ENCODE data around the gene PTPRG.
"Not testable (repeated sequence)": the region's sequence is repeated elsewhere in the genome, so short reads cannot be mapped to it uniquely, and the experiment has no call there.

Gene PTPRG

DNA sequence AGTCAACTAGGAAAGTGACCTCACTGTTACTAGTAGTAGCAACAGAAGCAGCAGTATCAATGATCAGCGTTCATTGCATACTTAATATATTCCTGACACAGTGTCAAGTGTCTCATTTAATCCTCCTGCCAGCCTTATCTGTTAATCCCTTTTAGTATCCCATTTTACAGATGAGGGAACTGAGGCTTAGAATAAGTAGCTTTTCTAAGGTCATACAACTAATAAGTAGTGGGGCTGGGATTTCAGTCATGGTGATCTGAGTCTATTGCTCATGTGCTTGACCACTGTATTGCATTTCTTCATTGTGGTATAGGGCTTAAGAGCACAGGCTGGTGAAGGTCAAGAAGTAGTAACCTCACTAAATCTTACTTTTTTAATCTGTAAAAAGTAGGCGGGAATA, 233.6 kb downstream of the PTPRG start:
- DNase-seq (ENCODE audit: low read depth, low spot score) = no peak

DNA sequence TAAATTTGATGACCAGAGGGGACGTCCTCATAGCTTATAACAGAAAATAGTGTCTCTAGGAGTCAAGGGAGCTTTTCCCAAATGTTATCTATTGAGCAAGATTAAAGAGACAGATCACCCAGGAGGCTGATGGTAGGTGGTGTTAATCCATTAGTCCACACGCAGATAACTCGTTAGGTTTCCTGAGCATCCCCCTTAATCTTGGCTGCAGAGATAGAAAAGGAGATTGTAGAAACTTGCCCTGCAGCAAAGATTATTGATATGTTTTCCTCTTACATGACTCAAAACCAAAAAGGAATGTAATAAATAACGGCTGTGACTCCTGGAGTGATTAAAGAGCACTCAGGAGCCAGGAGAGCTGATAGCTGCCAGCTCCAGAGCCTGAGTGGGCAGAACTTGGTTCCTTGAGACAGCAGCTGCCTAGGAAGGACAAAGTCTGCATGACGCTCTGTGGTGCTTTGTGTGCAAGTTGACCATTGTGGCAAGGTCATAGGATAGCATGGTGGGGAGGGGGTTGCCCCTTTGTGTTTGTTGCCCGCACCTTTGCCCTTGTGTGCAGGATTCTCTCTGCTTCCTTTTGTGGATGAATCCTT, 234.8 kb downstream of the PTPRG start:
- DNase-seq (ENCODE audit: low read depth, low spot score) = no peak

DNA sequence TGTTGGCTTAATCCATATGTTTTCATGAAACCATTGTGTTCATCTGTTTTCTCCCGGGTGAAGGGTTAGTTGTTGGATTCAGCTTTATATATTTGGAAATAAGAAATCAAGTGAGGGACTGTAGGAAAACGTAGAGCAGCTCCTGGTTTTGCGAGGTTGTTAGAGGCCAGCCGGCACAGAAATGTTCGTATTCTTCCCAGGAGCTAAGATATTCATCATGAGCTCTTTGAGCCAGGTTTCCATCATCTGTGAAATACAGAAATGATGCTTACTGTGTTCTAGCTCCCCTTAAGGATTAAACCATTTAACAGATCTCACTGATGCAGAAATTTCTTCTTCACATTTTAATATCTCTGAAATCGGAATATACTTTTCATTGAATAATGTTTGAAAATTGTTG, 235.5 kb downstream of the PTPRG start:
- no peak for DNase-seq (ENCODE audit: low read depth, low spot score)

DNA sequence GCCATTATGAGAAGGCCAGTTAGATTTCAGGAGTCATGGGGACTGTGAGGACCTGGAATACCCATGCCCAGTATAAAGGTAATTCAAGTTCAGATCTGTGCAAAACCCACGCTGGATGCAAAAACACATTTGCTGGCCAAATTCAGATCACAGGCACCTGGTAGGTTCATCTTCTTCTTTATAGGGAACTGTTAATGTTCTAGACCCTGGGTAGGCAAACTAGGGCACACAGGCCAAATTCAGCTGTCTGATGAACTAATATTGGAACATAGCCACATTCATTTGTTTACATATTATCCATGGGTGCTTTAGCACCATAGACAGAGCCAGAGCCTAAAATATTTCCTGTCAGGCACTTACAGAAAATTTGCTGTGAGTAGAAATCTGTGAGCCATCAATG, 241.4 kb downstream of the PTPRG start:
- no peak for DNase-seq (ENCODE audit: low read depth, low spot score)

DNA sequence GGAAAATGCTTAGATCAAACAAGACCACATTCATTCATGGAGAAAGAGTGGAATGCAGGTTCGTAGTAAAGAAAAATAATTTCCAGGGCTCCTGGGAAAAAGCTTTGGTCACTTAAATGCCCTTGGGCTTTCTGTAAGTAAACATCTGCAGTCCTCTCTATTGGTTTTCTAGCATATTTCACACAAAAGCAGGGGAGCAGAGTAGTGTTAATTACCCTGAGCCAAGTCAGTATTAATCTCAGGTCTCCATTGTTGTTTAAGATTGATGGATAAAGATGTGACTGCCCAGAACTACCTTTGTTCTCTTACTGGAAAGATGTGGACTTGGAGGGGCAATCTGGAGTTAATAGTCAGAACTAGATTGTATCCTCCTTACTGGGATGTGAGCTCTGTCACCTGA, 242.6 kb downstream of the PTPRG start:
- no peak for DNase-seq (ENCODE audit: low read depth, low spot score)

DNA sequence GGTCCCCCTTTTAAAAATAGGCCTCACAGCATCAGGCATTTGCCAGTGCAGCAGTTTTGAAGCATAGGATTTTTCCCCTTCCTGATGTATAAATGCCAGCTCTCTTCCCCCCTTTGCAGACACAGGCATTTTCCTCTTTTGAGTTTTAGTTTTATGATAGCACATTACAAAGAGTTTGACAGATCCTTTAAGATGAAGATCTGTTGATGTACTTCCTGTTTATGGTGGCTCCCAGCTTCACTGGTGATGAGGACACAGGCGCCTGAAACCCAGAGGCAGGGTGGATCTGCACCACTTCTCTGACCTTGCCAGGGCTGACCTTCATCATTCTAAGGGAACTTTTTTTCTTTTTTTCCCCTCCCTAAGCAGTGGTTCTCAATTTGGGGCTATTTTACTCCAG, 243.4 kb downstream of the PTPRG start:
- no peak for DNase-seq (ENCODE audit: low read depth, low spot score)

DNA sequence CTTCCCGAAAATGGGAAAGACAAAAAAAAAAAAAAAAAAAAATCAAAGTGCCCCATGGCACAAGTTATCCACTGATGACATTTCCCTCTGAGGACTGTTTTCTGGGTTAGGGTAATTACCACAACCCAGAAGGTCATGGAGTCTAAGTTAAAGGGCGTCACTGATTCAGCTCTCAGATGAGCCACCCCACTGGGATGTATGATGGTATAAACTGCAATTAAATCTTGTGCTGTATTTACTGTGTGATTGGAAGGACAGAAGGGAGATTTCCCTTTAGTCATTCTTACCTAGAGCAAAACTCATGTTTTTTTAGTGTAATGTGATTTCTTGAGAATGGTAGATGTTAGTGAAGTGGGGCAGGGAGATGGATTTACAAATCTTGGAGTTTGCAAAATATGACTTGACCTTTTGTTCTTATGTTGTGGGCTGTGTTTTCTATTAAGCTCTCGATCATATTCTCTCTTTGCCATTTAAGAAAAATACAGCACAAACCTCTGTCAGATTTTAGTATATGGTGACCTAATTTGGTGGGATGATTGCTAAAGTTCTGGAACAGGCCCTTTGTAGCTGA, 244.2 kb downstream of the PTPRG start:
- DNase-seq (ENCODE audit: low read depth, low spot score) = no peak

DNA sequence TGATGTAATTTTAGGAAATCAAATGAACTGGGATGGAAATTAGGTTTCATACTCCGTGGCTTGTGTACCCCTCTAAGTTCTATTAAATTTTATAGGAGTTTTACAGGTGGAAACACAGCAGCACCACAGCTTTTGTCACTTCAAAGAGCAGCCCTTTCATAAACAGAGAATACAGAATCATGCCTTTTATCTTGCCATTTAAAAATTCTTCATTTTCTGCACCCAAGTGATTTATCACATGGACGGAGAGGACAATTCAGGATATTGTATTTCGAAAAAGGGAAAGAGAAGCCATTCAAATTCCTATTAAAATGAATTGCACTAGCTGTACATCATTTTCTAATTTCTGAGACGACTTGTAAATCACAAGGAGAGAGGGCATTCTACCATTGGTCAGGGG, 245.4 kb downstream of the PTPRG start:
- no peak for DNase-seq (ENCODE audit: low read depth, low spot score)

DNA sequence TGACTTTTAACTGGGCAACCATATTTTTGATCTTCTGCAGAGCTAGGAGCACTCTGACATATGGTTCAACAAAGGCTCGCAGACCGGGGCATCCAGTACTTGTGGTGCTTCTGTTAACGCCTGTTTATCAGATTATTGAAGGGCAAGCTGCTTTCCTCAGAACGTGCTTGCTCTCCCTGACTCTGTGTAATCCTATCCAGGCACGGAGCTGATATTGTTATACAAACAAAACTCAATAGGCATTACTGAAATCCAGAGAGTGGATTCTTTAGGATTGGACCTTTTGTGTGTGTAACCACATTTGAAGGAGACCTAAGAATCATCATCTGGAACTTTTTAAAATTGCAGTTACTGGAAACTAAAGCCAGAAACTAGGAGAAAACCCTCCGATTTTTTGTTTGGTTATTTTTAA, 246.5 kb downstream of the PTPRG start:
- DNase-seq (ENCODE audit: low read depth, low spot score) = no peak

DNA sequence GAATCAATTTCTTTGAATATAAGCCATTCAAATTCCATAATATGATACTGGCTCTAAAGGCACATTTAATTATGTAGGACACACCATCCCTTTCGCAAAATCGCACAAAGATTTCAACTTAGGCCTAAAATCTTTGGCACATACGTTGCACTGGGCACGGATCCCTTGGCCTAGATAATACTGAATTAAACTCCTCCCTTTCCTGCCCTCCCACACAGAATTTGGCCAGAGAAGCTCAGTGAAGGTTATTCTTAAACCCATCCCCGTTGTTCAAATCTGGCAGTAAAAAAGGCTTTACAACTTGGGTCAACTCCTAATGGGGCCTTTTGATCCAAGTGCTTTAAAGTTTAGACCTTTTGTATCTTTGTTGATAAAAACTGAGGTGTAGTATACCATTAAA, 247.2 kb downstream of the PTPRG start:
- DNase-seq (ENCODE audit: low read depth, low spot score) = no peak

DNA sequence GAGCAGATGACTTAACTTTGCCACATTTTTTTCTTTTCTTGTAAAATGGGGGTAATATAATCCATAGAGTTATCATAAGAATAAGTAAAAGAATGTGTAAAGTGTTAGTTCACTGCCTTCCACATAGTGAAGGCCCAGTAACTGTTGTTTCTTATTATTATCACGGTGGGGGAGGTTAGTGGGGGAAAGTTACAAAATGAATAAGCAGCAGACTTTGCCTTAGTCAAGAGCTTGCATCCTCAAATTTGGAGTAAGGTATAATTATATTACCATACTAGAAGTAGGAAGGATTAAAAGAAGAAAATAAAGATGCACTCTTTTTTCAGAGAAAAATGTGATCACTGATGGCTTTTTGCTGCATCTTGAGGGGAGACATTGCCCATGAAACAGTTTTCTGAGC, 247.6 kb downstream of the PTPRG start:
- no peak for DNase-seq (ENCODE audit: low read depth, low spot score)

DNA sequence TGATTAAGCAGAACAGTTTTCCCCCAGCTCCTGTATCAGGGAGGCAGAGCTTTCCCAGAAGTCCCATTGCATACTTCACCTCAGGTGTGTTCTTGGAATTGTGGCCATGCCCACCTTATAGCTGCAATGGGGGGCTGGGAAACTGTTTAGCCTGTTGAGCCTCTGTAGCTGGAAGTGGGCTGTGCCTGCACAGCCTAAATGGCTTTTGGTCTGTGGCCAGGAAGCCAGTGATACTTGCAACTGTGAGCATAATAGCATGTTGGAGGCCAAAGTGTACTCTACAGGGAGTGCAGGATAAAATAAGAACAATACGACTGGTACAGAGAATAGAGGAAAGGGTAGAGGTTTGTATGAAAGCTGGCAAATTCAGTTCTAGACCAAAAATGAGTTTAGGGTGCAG, 248.5 kb downstream of the PTPRG start:
- DNase-seq (ENCODE audit: low read depth, low spot score) = no peak

DNA sequence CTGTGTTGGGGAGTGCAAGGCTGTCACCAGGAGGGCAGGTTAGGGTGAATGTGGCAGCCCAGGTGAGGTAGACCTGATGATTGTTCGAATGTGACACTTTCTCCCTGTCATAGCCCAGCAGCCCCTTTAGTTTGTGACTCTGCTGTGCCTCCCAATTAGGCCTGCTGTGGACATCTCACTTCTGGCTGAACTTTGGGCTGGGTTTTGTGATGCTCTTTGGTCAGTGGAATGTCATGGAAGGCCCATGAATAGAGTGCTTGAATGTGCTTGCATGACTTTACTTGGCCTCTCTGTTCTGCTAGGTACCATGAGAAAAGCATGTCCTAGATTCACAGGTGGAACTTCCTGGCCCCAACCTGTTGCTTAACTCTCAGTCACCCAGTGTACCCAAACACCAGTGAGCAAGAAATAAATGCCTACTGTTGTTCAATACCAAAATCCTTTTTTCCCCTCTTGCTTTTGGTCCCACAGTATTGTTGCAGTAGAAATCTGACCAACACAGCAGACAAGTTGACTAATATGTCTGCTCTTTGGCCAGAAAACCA, 249.7 kb downstream of the PTPRG start:
- no peak for DNase-seq (ENCODE audit: low read depth, low spot score)

DNA sequence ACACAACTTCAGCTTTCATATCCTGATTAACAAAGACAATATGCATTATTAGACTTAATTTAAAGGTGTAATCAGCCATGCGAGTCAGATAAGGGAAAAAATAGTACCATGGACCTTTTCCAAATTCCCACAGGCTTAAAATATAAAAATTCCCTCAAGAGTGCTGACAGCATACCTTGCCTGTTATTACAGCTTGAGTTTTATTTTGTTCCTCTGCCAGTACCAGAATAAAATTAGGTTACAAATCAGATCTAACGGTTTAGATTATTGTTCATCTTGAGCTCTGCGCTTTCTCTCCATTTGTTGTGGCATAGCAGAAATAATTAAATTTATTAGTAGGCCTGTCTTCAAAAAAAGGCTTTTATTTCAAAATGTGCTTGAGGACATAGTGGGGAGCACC, 250.3 kb downstream of the PTPRG start:
- no peak for DNase-seq (ENCODE audit: low read depth, low spot score)

DNA sequence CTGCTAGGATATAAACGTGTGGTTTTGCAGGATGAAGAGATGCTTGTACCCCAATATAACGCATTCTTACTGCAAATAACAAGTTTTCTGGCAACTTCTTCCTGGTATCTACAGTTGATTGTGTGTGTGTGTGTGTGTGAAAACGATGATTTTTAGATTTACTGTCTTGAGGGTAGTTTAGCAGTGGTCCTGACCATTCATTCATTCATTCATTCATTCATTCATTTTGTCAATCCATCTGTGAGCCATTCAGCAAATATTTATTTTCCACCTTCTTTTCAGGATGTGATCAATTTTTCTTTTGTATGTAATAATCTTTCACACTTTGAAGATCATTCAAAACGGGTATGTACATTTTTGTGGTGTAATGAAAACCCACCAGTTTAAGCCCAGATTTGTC, 250.7 kb downstream of the PTPRG start:
- DNase-seq (ENCODE audit: low read depth, low spot score) = no peak

DNA sequence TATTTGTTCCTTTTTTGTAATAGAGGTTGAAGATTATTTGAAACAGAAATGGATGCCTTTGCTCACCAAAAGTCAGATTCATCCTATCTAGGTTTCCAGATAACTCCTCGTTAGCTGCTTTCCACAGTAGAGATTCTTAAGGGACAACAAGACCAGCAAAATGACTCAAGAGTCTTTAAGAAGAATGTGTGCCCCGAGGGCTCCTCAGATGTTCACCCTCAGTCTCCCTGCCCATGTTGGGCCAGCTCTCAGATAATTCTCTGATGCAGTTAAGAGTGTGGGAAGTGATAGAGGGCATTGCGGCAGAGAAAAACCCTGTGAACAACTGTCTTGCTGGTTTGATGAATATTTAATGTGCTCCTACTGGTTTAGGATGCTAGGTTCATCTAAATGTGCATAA, 251.1 kb downstream of the PTPRG start:
- DNase-seq (ENCODE audit: low read depth, low spot score) = no peak

DNA sequence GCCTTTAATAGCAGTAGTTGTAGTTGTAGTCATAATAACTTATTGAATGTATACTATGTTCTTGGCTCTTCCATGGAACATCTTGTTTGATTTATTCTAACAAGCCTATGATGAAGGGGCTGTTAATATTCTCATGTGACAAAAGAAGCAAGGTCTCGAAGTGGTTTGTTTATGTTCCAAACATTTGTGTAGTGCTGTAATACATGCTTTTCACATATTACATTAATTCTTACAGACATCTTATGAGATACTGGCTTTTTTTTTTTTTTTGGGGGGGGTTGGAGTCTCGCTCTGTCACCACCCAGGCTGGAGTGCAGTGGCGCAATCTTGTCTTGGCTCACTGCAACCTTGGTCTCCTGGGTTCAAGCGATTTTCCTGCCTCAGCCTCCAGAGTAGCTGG, 252.3 kb downstream of the PTPRG start:
- no peak for DNase-seq (ENCODE audit: low read depth, low spot score)

DNA sequence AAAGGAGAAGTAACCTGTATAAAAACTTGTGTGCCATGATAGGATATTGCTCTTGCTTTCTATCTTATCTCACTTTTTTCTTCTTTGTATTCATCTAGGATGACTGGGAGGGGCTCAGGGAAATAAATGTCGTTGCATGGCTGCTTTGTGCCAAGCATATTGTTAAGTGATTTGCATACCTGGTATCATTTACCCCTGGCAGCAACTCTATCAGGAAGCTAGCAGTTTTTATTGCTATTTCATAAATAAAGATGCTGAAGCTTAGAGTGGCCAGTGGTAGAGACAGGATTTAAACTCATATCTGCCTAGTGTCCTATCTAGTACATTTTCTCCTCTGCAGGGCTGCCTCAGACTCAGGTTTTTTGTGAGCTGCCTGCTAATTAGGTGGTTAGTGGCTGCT, 253.3 kb downstream of the PTPRG start:
- no peak for DNase-seq (ENCODE audit: low read depth, low spot score)

DNA sequence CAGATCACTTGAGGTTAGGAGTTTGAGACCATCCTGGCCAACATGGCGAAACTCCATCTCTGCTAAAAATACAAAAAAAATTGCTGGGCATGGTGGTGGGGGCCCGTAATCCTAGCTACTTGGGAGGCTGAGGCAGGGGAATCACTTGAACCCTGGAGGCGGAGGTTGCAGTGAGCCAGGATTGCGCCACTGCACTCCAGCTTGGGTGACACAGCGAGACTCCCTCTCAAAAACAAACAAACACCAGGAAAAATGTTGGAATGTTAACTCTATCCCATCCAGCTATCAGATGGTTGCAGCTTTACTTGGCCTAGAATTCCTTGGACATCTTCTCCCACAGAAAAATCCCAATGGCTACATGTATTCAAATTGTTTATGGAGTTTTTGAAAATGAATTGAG, 254.9 kb downstream of the PTPRG start:
- DNase-seq (ENCODE audit: low read depth, low spot score) = not testable (repeated sequence)

DNA sequence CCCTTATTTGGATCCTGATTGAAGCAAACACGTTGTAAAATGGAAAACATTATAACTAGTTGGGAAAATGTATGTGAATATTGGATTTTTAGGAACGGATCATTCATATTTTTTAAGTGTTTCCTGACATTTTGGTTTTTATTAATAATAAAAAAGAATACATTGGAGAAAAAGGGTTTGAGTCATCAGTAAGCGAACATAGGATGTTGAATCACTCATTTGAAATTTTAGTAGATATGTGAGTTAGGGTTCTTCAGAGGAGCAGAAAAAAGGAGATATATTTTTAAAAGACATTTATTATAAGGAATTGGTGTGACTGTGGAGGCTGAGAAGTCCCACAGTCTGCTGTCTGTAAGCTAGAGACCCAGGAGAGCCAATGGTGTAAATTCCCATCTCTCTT, 258.5 kb downstream of the PTPRG start:
- no peak for DNase-seq (ENCODE audit: low read depth, low spot score)

DNA sequence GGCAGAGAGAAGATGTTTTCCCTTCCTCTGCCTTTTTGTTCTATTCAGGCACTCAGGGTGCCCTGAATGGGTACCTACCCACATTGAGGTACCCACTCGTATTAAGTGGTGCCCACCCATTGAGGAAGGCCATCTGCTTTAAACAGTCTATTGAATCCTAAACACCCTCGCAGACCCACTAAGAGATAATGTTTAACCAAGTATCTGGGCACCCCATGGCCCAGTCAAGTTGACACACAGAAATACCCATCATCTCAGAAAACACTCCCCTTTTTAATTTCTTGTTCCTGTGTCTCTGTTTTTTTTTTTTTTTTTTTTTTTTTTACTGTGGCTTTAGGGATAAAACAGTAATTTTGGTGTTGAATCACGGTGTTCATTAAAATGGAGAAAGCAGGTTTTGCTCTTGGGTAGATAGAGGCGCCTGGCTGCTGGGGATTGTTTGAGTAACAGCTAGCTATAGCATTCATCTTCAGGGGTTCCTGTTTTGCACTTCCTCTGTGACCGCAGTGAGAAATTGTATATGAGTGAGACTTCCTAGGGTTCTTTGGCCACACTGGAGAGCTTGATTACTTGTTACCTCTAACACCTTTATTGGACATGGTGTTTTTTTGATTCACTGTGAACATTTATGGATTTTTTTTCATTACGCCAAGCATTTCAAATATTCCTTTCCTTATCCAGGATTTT, 259.1 kb downstream of the PTPRG start:
- no peak for DNase-seq (ENCODE audit: low read depth, low spot score)

DNA sequence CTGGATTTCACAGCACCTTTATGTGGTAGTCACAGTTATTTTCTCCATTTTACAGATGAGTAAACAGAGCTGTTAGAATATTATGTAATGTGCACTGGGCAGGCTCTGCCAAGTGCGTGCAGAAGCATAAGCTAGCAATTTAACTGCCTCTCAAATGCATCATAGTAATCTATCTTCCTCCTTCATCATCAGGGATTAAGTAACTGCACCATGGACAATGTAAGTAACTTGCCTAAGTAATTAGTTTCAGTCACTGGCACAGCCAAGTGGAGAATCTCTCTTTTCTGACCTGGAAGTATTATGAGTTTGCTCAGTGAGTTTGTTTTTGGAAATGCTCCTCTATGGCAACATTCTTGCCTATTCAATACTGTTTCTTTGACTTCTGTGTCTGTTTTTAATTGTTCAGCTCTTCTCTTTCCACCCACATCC, 260.5 kb downstream of the PTPRG start:
- no peak for DNase-seq (ENCODE audit: low read depth, low spot score)

DNA sequence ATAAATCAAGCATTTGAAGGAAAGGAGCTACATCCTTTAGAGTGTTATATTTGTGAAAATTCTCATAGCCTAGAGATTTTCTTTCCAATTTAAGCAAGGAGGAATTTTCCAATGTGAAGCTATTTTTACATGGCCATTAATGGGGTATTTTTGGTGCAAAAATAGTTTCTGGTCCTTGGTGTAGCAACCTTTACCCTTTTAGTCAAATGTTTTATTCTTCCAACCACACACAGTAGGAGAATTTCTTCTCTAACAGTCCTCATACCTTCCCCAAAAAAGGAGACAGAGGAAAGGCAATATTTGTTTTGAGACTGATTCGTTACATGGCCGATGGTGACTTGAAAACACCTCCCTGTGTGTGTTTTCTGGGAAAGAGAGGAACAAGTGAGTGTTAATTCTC, 261.2 kb downstream of the PTPRG start:
- DNase-seq (ENCODE audit: low read depth, low spot score) = no peak
